Hippocampal formation (tissue), 2 donors: ENCODE measurements around the gene EPB41L4A.
"Not testable (repeated sequence)": the region's sequence is repeated elsewhere in the genome, so short reads cannot be mapped to it uniquely, and the experiment has no call there.

Experiments used
- DNase-seq, 2 donors: peaks; one replicate each; lab custom pipeline; 2025; lab: John Stamatoyannopoulos, UW

The EPB41L4A gene

DNA sequence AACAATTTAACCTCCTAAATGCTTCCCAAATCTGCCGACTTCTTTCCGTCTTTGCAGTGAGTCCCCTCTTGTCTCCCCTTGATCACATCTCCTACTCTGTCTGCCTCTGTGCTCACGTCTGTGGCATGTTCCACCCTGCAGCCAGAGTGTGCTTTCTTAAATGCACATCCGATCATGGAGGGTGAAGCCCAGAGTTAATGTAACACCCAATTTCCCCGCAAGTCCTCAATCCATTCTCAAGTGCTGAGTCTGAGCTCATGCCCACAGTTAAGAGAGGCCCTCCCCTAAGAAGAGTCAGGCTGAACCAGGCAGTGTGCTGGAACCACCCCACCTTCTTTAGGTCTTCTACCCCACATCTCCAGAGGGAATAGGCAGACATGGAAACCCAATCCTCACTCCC, 164.8 kb downstream of the EPB41L4A start:
- no peak for DNase-seq

DNA sequence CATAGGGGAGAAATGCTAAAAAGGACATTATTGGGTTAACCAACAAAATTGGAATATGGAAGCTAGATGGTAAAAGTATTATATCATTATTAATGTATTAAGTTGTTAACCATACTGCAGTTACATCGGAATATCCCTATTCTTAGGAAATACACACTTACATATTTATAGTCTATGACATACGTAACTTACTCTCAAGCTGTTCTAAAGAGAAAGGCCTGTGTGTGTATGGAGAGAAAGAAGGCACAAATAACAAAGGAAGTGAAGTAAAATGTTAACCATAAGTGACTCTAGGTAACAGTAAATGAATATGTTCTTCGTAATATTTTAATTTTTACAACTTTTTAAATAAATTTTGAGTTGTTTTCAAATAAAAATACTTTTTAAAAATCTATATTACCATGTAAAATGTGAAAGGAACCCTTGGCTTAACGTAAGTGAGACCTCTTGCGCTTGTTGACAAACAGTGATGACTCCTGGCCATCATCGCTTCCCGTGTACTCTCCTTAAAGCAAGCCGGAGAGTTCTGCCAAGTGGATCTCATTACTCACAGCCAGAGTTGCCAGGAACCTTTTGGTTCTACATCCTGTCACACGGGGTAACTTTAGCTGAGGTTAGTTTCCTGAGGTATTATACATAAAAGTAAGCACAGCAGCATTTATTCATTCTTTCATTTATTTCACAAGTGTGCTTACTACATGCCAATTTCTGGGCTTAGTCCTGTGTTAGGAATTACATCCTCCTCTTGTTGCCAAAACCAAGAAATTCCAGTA, 165.4 kb downstream of the EPB41L4A start:
- DNase-seq: no peak

DNA sequence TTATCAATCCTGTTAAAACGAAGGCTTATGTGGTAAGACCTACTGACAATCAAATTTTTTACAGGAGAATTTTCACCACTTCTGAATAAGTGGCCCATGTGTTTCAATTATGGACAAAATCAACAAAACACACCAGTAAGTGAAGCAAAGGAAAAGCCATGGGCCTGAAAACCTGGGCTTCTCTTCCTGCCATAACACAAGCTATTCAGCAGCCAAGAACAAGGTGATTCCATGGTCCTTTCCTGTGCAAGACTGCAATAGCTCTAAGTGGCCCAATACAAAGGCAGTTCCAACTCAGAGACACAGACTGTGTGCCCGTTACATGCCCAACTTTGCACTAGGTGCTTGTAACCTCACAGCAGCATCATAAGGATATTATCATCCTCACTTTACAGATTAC, 168.5 kb downstream of the EPB41L4A start:
- no peak for DNase-seq

- no peak for DNase-seq
Measured at GRCh38 chr5:112248623-112249022, 170.5 kb downstream of the EPB41L4A start.

DNA sequence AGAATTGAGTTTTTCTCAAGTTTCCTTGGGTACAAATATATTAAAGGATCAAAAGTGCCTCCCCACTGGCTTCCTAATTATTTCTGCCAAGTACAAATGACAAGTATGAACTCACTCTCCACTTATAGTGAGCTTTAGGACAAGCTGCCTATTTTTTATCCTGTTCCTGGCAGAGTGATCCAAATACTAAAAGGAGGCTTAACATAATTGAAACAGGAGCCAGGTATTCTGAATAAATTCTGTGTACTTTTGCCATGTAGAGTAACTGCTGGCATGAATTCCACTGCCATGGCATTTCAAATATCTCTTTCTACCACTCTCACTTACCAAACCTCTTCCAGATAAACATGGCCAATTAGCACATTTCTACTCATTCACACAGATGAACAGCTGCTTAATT, 171.1 kb downstream of the EPB41L4A start:
- no peak for DNase-seq

- DNase-seq: no peak
Measured at GRCh38 chr5:112245656-112246055, 173.4 kb downstream of the EPB41L4A start.

DNA sequence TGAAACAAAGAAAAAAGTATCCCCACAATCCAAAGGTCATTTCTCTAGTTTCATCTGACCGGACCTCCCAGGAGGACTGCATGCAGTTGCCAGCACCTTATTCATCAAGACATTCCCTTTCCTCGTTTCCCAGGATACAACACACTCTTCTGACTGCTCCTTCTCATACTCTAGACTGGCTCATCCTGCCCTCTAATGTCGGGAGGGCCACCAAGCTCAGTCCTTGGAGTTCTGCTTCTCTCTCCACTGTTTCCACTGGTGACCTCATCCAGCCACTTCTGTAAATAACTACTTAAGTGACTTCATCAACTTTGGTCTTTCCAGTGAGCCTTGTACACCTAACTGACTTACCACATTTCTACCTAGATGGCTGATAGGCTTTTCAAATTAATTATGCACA, 179.1 kb downstream of the EPB41L4A start:
- DNase-seq: no peak

- peak in 1 of 2 donors; percentile 5 for DNase-seq
Measured at GRCh38 chr5:112238473-112238872, 180.6 kb downstream of the EPB41L4A start.

DNA sequence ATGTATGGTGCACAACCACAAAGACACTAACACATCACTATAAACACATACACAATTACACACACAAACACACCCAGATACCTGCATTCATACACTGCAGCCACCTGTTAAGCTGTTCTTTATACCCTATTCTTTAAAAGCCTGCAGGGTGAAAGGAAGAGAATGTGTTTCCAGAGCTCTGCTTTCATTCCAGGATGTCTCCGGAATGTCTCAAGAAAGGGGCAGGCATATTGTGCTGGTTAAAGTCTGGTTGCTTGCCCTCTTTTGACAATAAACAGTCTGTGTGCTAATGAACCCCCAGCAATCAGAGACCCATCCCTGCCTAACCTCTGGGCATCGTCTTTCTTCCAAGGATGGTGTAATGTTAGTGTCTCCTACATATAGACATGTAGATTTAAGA, 181.6 kb downstream of the EPB41L4A start:
- DNase-seq: no peak

DNA sequence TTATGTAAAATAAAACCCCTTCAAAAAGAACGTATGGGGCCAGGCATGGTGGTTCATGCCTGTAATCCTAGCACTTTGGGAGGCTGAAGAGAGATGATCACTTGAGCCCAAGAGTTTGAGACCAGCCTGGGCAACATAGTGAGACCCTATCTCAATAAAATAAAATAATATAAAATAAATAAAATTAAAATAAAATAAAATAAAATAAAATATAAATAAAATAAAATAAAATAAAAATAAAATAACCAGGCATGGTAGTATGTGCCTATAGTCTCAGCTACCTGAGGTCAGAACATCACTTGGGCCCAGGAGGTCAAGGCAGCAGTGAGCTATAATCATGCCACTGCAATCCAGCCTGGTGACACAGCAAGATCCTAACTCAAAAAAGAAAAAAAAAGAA, 185.1 kb downstream of the EPB41L4A start:
- DNase-seq: no peak

DNA sequence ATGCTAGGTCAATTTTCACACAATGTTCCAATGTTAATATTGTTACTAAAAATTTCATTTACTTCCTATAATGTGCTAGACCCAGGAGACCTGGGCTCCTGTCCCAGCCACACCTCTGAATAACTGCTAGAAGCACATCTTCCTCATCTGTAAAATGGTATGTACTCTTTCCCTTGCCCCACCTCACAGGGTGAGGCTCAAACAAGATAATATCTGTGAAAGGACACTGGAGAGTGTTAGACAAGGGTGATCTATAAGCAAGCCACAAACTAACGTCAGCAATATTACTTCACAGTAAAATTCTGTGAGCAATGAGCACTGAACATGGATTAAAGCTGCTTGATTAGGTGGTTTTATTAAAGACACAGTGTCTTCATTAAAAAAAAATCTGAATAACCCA, 186.4 kb downstream of the EPB41L4A start:
- no peak for DNase-seq

DNA sequence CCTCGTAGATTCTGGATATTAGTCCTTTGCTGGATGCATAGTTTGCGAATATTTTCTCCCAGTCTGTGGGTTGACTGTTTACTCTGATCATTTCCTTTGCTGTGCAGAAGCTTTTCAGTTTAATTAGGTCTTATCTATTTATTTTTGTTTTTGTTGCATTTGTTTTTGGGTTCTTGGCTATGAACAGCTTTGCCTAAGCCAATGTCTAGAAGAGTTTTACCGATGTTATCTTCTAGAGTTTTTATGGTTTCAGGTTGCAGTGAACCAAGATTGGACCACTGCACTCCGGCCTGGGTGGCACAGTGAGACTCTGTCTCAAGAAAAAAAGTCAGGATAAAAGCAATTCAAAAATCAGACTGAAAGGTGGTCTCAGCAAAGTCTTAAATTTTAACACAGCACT, 188.5 kb downstream of the EPB41L4A start:
- no peak for DNase-seq

DNA sequence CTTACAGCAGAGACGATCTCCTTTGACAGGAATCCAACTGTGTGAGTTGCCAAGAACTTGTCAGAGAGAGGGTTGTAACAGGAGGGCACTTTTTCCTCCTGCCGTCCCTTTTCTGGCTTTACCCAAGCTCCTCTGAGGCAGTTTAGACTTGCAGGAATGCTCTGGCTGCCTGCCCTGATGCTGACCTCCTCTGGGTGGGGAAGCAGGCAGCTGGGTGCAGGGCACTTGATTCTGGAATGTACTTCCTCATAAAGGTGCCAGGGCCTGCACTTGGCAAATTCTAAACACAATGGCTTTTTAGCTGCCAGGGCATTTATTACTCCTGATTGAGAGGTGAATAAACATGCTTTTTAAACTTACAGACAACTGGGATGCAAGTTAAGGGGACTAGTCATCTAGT, 190.4 kb downstream of the EPB41L4A start:
- no peak for DNase-seq

- DNase-seq: no peak
Measured at GRCh38 chr5:112227911-112228631, 191.0 kb downstream of the EPB41L4A start.

DNA sequence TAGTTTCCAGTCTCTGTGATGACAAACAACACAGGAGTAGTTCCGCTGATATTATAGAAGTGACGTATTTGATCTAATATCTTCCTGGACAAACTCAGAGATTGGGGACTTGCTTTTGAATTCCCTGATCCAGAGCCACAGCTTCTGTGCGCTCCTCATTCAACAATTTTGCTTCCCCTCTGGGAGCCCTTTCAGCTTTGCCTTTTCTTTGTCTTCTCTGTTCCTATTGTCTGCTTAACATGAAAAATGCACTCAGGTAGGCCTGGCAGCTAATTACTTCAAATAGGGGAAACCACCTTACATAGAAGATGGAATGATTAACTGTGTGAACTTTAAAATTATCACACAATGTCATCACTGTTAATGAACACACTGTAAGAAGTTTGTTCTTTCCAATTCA, 192.9 kb downstream of the EPB41L4A start:
- DNase-seq: no peak

GRCh38 chr5:112222997-112223396, 196.1 kb downstream of the EPB41L4A start:
- not testable (repeated sequence) for DNase-seq

DNA sequence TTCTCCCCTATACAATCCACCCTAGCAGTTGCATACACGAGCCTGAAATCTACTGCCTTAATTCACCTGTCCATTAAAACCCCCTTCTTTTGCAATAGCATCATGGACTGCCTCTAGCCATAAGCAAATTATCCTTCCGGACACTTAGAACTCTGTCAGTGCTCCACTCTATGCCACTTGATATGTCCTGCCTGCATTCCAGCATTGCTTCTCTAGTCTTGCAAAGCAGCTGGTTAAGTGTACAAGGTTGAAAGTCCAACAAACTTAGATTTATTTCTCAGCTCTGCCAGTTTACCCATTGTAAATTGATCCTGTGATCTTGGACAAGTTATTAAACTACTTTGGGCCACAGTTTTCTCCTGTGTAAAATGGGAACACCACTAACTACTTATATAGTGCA, 197.9 kb downstream of the EPB41L4A start:
- no peak for DNase-seq

DNA sequence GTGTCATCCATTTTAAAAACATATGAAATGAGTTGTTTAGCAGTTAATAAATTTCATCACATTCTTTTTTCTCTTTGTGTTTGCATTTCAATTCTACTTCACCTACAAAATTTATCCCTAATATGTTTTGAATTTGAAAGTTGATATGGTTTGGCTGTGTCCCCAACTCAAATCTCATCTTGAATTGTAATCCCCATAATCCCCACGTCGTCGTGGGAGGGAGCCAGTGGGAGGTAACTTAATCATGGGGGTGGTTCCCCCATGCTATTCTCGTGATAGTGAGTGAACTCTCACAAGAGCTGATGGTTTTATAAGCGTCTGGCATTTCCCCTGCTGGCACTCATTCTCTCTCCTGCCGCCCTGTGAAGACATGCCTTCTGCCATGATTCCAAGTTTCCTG, 200.1 kb downstream of the EPB41L4A start:
- no peak for DNase-seq

- DNase-seq: no peak
Measured at GRCh38 chr5:112217843-112218579, 201.1 kb downstream of the EPB41L4A start.

- DNase-seq: no peak
Measured at GRCh38 chr5:112216140-112216539, 202.9 kb downstream of the EPB41L4A start.

- DNase-seq: peak; percentile 7 to 23
Measured at GRCh38 chr5:112210430-112211005, 208.6 kb downstream of the EPB41L4A start.
